AG04450 (cell line): Measurements from ENCODE around the gene TRPC4AP. TPM values are rescaled to one million over a fixed set of nuclear protein-coding genes. Genes with fewer than 3 reads are reported as not detected.
"Not testable (repeated sequence)": the region's sequence is repeated elsewhere in the genome, so short reads cannot be mapped to it uniquely, and the experiment has no call there.

Experiments
- CTCF ChIA-PET: fragments of 300-600, 350-600 bp; formaldehyde crosslinking; extraction: SDS; loops from one replicate; lab custom pipeline; 2022; ENCODE audit warnings: antibody characterized with exemption, inconsistent platforms; lab: Charles Lee
- POLR2A ChIA-PET: fragments of 350-600 bp; formaldehyde crosslinking; extraction: SDS; loops from one replicate; lab custom pipeline; 2021; ENCODE audit warnings: antibody characterized with exemption, inconsistent platforms; lab: Yijun Ruan, JAX
- DNase-seq: peaks from one replicate; pipeline ENCODE4 v3.0.0-alpha.2; 2011; ENCODE audit warnings: low read depth, low spot score
- H3K27ac ChIP-seq: one replicate; pipeline ENCODE4 v1.5.1; 2012; ENCODE audit warnings: low read depth, low read length, control low read depth
- H3K27me3 ChIP-seq: one replicate; pipeline ENCODE4 v1.6.0; 2012; ENCODE audit warnings: low read length; ENCODE audit not compliant: control insufficient read depth, insufficient read depth
- H3K4me3 ChIP-seq: 2 replicates; pipeline ENCODE4 v1.5.1; 2011; ENCODE audit warnings: mild to moderate bottlenecking, low read depth, low read length, control low read depth
- H3K9me3 ChIP-seq: 2 replicates; pipeline ENCODE4 v1.5.1; 2012; ENCODE audit warnings: low read length; ENCODE audit not compliant: control insufficient read depth, insufficient read depth
- polyA plus RNA-seq: library from polyadenylated mRNA; depleted of rRNA; stranded (reverse); fragments of >200 nt; gene quantifications from 2 replicates; pipeline ENCODE4 v1.2.3, GENCODE V29; 2011
- TF ChIP-seq, protein P1 (sequence below): IDR thresholded peaks from 2 replicates; pipeline ENCODE4 v1.5.1; 2011; ENCODE audit warnings: low read depth, low read length, control low read depth, inconsistent platforms

Gene TRPC4AP
- polyA plus RNA-seq, 1 experiment, result 85.4 TPM

DNA sequence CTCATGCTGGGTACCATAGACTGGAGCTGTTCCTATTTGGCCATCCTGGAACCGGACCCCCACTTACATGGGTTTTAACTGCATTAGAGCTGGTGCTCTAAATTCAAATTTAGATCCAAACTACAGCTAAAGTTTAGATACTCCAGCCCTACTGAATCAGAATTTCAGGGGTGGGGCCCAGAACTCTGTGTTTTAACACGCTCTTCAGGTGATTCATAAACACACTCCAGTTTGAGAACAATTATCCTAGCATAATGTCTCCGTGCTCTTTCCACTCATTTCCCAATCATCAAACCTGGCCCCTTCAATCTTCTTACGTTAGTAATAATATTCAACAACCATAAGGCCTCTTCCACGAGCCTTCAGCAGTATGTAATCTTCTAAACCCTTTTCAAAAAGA lies 15.3 kb downstream of the TRPC4AP start:
- TF ChIP-seq, protein P1, sequence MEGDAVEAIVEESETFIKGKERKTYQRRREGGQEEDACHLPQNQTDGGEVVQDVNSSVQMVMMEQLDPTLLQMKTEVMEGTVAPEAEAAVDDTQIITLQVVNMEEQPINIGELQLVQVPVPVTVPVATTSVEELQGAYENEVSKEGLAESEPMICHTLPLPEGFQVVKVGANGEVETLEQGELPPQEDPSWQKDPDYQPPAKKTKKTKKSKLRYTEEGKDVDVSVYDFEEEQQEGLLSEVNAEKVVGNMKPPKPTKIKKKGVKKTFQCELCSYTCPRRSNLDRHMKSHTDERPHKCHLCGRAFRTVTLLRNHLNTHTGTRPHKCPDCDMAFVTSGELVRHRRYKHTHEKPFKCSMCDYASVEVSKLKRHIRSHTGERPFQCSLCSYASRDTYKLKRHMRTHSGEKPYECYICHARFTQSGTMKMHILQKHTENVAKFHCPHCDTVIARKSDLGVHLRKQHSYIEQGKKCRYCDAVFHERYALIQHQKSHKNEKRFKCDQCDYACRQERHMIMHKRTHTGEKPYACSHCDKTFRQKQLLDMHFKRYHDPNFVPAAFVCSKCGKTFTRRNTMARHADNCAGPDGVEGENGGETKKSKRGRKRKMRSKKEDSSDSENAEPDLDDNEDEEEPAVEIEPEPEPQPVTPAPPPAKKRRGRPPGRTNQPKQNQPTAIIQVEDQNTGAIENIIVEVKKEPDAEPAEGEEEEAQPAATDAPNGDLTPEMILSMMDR, result no peak
- no peak overlapping the region for H3K27ac ChIP-seq
- H3K9me3 ChIP-seq, result peaks cover 9% of the 10 kb centered on the region
- DNase-seq, result no peak
- H3K27me3 ChIP-seq, result no peaks in the 10 kb centered on the region
- CTCF ChIA-PET, result no interaction called here
- POLR2A ChIA-PET, result no interaction called here
- H3K4me3 ChIP-seq, result no peak overlapping the region

DNA sequence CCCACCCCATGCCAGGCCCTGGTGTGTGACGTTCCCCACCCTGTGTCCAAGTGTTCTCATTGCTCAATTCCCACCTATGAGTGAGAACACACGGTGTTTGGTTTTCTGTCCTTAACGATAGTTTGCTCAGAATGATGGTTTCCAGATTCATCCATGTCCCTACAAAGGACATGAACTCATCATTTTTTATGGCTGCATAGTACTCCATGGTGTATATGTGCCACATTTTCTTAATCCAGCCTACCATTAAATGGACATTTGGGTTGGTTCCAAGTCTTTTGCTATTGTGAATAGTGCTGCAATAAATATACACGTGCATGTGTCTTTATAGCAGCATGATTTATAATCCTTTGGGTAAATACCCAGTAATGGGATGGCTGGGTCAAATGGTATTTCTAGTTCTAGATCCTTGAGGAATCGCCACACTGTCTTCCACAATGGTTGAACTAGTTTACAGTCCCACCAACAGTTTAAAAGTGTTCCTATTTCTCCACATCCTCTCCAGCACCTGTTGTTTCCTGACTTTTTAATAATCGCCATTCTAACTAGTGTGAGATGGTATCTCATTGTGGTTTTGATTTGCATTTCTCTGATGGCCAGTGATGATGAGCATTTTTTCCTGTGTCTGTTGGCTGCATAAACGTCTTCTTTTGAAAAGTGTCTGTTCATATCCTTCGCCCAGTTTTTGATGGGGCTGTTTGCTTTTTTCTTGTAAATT lies 21.0 kb downstream of the TRPC4AP start:
- DNase-seq, POLR2A ChIA-PET, H3K4me3 ChIP-seq, H3K9me3 ChIP-seq, CTCF ChIA-PET, H3K27ac ChIP-seq, H3K27me3 ChIP-seq: not testable (repeated sequence)

DNA sequence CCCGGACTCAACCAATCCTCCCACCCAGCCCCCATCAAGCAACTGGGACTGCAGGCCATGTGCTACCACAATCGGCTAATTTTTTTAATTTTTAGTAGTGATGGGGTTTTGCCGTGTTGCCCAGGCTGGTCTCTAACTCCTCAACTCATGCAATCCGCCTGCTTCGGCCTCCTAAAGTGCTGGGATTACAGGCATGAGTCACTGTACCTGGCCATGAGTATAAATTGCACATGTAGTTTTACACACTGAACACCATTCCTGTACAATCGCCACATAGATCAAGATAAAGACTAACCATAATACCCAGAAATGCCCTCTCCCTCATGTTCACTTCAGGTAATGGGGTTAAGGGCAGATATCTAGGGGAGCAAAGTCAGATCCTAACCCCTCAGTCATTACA lies 26.4 kb downstream of the TRPC4AP start:
- DNase-seq, result no peak
- CTCF ChIA-PET, result interaction anchor here (1.1 to 2.4 kb wide), 2 partner anchors 30 to 192 kb away, joined by 3 to 20 read pairs; no protein-coding TSS in a partner anchor
- Histone ChIP-seq H3K9me3 (no peaks in the 10 kb centered on the region), H3K27me3 (no peaks in the 10 kb centered on the region), H3K27ac (no peak overlapping the region), H3K4me3 (no peak overlapping the region)
- POLR2A ChIA-PET, result no interaction called here
- TF ChIP-seq, protein P1, result no peak

DNA sequence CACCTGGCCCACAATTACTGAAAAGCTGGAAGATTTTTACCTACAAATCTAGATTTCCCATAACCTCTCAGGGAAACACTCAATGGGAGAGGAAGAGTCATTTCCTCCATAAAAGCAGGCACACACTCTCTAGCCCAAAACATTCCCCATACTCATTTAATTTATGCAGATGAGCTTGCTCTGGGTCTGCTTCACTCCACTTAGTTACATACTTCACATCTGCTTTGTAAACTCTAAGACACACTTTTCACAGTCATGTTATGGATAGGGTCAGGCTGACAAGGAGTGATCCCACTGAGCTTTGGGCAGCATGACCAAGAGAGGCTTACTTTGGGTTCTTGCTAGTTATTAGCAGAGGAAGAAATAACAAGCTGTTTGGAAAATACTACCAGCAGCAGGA lies 27.4 kb downstream of the TRPC4AP start:
- ChIA-PET POLR2A (no interaction called here), CTCF (interaction anchor here (1.1 to 2.4 kb wide), 4 partner anchors 27 to 203 kb away, joined by 3 to 20 read pairs (median 5); partner anchors contain the start of gene TRPC4AP)
- Histone ChIP-seq H3K27ac (no peak overlapping the region), H3K4me3 (no peak overlapping the region), H3K27me3 (no peaks in the 10 kb centered on the region), H3K9me3 (no peaks in the 10 kb centered on the region)
- TF ChIP-seq, protein P1, result no peak
- DNase-seq, result no peak

DNA sequence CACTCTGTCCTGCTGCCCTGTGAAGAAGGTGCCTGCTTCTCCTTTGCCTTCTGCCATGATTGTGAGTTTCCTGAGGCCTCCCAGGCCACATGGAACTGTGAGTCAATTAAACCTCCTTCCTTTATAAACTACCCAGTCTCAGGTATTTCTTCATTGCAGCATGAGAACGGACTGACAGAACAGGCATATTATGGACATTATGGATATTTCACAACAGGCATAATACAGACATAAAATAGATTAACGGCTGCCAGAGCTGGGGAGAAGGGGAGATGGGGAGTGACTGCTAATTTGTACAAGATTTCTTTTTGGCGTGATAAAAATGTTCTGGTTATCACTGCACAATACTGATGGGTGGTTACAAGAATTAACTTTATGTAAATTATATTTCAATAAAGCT lies 29.4 kb downstream of the TRPC4AP start:
- TF ChIP-seq, protein P1, result no peak
- POLR2A ChIA-PET, result no interaction called here
- CTCF ChIA-PET, result no interaction called here
- Histone ChIP-seq H3K27ac (no peak overlapping the region), H3K4me3 (no peak overlapping the region), H3K9me3 (no peaks in the 10 kb centered on the region), H3K27me3 (no peaks in the 10 kb centered on the region)
- DNase-seq, result no peak
